Central memory CD8-positive, alpha-beta T cell (primary cell): ENCODE measurements around the gene ACVR1.

ENCODE experiments used
- ATAC-seq: fragments of 150-1000 bp; cut with Tn5 transposase; replicated peaks from 2 replicates; pipeline ENCODE4 v1.10.0; 2022; ENCODE audit warnings: mild to moderate bottlenecking, moderate FRiP score, moderate number of reproducible peaks; ENCODE audit not compliant: poor library complexity, severe bottlenecking; ENCODE audit errors: extremely low read depth
- DNase-seq, 2 donors: peaks; one replicate each; pipeline ENCODE4 v3.0.0; 2021; ENCODE audit warnings: low spot score in 2 of 2
- H3K27ac Mint-ChIP-seq: one replicate; pipeline ENCODE4 v1.8.0; 2022; ENCODE audit warnings: low read depth, mild to moderate bottlenecking, moderate library complexity, mixed read lengths
- H3K27me3 Mint-ChIP-seq: one replicate; pipeline ENCODE4 v1.8.0; 2022; ENCODE audit warnings: mixed read lengths
- H3K36me3 Mint-ChIP-seq: one replicate; pipeline ENCODE4 v1.8.0; 2022; ENCODE audit warnings: mild to moderate bottlenecking, moderate library complexity, mixed read lengths; ENCODE audit not compliant: insufficient read depth
- H3K4me1 Mint-ChIP-seq: one replicate; pipeline ENCODE4 v1.8.0; 2022; ENCODE audit warnings: mixed read lengths
- H3K4me3 Mint-ChIP-seq: one replicate; pipeline ENCODE4 v1.8.0; 2022; ENCODE audit warnings: mild to moderate bottlenecking, moderate library complexity, mixed read lengths
- H3K9me3 Mint-ChIP-seq: one replicate; pipeline ENCODE4 v1.8.0; 2022; ENCODE audit warnings: mixed read lengths

The ACVR1 gene

DNA sequence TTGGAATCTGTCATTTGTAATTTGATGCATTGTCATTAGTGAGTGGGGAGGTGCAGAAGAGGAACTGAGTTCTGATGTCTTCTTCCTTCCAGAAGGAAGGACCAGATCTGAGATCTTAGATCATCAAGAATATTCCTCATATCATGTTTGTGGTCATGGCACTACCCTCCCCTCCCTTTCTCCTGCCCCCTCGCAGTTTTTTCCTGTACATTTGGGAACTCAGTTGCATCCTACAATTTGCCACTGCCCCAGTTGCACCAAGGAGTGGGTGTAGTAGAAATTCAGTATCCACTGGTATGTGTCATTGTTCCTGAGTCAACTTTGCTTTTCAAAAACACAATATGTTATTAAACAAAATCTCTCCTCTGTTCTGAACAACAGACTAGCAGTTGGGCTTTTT is 26.6 kb upstream of the ACVR1 start:
- ATAC-seq (no peak), DNase-seq (no peak)
- Mint-ChIP-seq H3K27ac (no peak overlapping the region), H3K4me3 (no peak overlapping the region), H3K27me3 (no peaks in the 10 kb centered on the region), H3K4me1 (peaks cover 37% of the 10 kb centered on the region), H3K9me3 (no peaks in the 10 kb centered on the region), H3K36me3 (peaks cover 2% of the 10 kb centered on the region)

DNA sequence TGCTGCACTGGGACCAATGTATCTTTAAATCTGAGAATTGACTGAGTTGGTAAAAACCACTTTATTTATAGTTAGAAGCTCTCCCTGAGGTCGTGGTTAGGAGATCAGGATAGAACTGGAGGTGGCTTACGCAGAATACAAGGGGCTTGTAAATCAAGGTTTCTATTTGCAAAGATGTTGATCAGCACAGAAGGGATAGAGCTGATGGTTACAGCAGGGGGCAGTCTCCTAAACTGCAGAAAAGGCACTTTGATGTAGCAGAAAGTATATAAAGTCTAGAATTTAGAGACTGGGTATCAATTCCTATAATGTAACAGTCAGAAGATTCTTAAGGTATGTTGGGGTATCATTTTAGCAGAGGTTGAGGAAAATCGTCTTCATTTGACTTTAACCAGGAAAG is 25.2 kb upstream of the ACVR1 start:
- DNase-seq (no peak), ATAC-seq (no peak)
- H3K27ac Mint-ChIP-seq: no peak overlapping the region
- H3K27me3 Mint-ChIP-seq: no peaks in the 10 kb centered on the region
- peaks cover 5% of the 10 kb centered on the region for H3K36me3 Mint-ChIP-seq
- H3K4me3 Mint-ChIP-seq: no peak overlapping the region
- no peaks in the 10 kb centered on the region for H3K9me3 Mint-ChIP-seq
- H3K4me1 Mint-ChIP-seq: peaks cover 51% of the 10 kb centered on the region

- H3K27ac Mint-ChIP-seq: peak overlapping the region; percentile 98
- DNase-seq: no peak
- H3K4me3 Mint-ChIP-seq: peak overlapping the region; percentile 39
- no peaks in the 10 kb centered on the region for H3K9me3 Mint-ChIP-seq
- H3K36me3 Mint-ChIP-seq: peaks cover 5% of the 10 kb centered on the region
- H3K27me3 Mint-ChIP-seq: no peaks in the 10 kb centered on the region
- ATAC-seq: no peak
- H3K4me1 Mint-ChIP-seq: peaks cover 52% of the 10 kb centered on the region
Measured at GRCh38 chr2:157900684-157901083, 24.6 kb upstream of the ACVR1 start.

DNA sequence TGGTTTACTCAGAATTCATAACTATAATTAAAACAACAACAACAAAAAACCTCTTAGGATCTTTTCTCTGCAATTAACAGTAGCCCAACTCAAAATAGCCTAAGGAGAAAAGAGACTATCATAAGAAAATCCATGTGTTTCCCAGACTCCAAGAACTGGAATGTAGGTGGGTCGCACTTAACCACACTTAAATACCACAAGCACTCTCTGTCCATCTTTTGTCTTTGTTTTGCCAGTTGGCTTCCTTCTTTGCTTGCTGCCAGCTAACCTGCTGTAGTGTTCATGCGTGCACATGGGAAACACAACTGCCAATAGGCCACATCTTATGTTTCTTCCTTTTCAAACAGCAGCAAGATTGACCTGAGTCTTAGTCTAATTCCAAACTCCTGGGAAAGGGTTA is 24.1 kb upstream of the ACVR1 start:
- peaks cover 52% of the 10 kb centered on the region for H3K4me1 Mint-ChIP-seq
- H3K4me3 Mint-ChIP-seq: peak overlapping the region; percentile 39
- H3K27me3 Mint-ChIP-seq: no peaks in the 10 kb centered on the region
- DNase-seq (no peak), ATAC-seq (no peak)
- no peaks in the 10 kb centered on the region for H3K9me3 Mint-ChIP-seq
- H3K36me3 Mint-ChIP-seq: peaks cover 5% of the 10 kb centered on the region
- H3K27ac Mint-ChIP-seq: peak overlapping the region; percentile 98

DNA sequence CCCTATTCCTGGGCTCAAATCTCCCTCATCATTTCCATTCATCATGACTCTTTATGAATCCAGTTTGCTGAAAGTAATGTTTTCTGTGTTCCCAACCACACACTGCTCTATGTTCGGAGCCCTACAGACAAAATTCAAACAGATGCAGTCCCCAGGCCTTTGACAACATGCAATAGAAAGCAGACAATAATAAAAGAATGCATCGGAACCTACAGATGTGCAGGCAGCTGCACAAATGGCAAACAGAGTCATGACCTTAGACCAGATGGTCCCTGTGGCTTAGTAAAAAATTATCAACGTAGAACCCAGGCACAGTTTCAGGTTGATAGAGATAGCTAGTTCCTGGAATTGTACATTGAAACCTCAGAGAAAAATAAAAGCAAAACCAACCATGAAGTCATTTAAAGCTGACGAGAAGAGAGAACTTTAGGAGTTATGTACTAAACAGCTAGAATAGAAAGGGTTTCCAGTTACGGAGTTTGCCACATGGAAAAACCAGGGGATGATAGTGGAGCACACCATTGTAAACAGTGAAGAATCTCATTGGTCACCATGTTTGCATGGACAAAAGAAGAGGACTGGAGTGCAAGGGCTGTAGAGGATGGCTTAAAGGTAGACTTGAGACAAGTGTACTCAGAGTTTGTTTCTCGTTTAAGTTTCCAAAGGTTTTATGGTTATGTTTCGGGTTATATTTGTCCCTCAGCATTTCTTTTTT is 23.2 kb upstream of the ACVR1 start:
- H3K4me3 Mint-ChIP-seq: peak overlapping the region; percentile 81
- ATAC-seq: no peak
- no peaks in the 10 kb centered on the region for H3K9me3 Mint-ChIP-seq
- peaks cover 52% of the 10 kb centered on the region for H3K4me1 Mint-ChIP-seq
- peaks cover 5% of the 10 kb centered on the region for H3K36me3 Mint-ChIP-seq
- no peaks in the 10 kb centered on the region for H3K27me3 Mint-ChIP-seq
- H3K27ac Mint-ChIP-seq: peak overlapping the region; percentile 98
- DNase-seq: no peak

DNA sequence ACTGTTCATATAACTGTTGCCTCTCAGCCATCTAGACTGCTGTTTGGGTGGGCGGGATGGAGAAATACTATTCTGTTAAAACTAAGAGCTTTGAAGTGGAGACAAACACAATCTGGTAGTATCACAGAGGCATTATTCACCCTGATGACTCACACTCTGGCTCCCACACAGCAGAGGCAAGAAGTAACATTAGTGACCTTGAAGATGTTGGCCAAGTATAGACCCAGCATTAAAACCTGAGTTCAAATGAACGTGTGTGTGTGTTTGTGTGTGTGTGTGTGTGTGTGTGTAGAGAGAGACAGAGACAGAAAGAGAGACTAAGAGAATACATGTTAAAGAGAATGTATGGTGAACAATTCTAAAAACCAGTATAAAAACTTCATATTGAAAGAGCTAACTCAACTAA is 22.5 kb upstream of the ACVR1 start:
- Mint-ChIP-seq H3K36me3 (peaks cover 5% of the 10 kb centered on the region), H3K4me3 (peak overlapping the region; percentile 81), H3K27me3 (no peaks in the 10 kb centered on the region), H3K4me1 (peaks cover 52% of the 10 kb centered on the region), H3K9me3 (no peaks in the 10 kb centered on the region), H3K27ac (peak overlapping the region; percentile 98)
- ATAC-seq: peak; percentile 66
- no peak for DNase-seq

DNA sequence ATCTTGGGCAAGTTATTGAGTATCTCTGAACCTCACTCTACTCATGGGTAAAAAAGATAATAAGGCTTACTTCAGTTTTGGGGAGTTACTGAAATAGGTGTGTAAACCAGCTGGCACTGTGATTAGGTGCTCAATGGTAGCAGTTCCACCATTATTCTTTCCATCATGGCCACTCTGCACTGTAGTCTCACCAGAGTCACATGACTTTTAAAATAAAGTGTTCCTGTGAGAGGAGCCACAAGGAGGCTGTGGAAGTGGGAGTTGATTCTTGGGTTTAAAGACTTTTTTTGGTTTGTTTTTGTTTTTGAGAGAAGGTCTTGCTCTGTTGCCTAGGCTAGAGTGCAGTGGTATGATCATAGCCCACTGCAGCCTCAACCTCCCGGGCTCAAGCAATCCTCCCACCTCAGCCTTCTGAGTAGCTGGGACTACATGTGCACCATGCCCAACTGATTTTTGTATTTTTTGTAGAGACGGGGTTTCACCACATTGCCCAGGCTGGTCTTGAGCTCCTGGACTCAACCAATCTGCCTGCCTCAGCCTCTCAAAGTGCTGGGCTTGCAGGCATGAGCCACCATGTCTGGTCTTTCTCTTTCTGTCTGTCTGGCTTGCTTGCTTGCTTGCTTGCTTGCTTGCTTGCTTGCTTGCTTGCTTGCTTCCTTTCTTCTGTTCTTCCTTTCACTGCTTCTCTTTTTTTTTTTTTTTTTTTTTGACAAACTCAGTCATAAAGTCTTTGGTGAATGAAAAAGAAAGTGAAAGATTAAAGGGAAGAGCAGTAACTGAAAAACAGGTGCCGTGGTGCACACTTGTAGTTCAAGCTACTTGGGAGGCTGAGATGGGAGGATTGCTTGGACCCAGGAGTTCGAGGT is 21.2 kb upstream of the ACVR1 start:
- H3K27me3 Mint-ChIP-seq: no peaks in the 10 kb centered on the region
- peak overlapping the region; percentile 98 for H3K27ac Mint-ChIP-seq
- H3K4me1 Mint-ChIP-seq: peaks cover 53% of the 10 kb centered on the region
- H3K9me3 Mint-ChIP-seq: no peaks in the 10 kb centered on the region
- H3K4me3 Mint-ChIP-seq: peak overlapping the region; percentile 81
- ATAC-seq: peak; percentile 65
- H3K36me3 Mint-ChIP-seq: peaks cover 5% of the 10 kb centered on the region
- DNase-seq: no peak

GRCh38 chr2:157895531-157895930 is 19.4 kb upstream of the ACVR1 start:
- H3K4me3 Mint-ChIP-seq: no peak overlapping the region
- peaks cover 57% of the 10 kb centered on the region for H3K4me1 Mint-ChIP-seq
- H3K27me3 Mint-ChIP-seq: no peaks in the 10 kb centered on the region
- H3K27ac Mint-ChIP-seq: no peak overlapping the region
- H3K36me3 Mint-ChIP-seq: peaks cover 5% of the 10 kb centered on the region
- no peak for ATAC-seq
- DNase-seq: no peak
- no peaks in the 10 kb centered on the region for H3K9me3 Mint-ChIP-seq

- H3K9me3 Mint-ChIP-seq: no peaks in the 10 kb centered on the region
- no peak overlapping the region for H3K4me3 Mint-ChIP-seq
- ATAC-seq (no peak), DNase-seq (no peak)
- H3K27me3 Mint-ChIP-seq: no peaks in the 10 kb centered on the region
- peaks cover 51% of the 10 kb centered on the region for H3K4me1 Mint-ChIP-seq
- H3K36me3 Mint-ChIP-seq: peaks cover 5% of the 10 kb centered on the region
- H3K27ac Mint-ChIP-seq: no peak overlapping the region
Measured at GRCh38 chr2:157894694-157895435, 18.7 kb upstream of the ACVR1 start.

- no peak overlapping the region for H3K4me3 Mint-ChIP-seq
- H3K36me3 Mint-ChIP-seq: peaks cover 5% of the 10 kb centered on the region
- peaks cover 39% of the 10 kb centered on the region for H3K4me1 Mint-ChIP-seq
- H3K27ac Mint-ChIP-seq: no peak overlapping the region
- DNase-seq (no peak), ATAC-seq (no peak)
- H3K27me3 Mint-ChIP-seq: no peaks in the 10 kb centered on the region
- H3K9me3 Mint-ChIP-seq: no peaks in the 10 kb centered on the region
Measured at GRCh38 chr2:157893611-157894010, 17.5 kb upstream of the ACVR1 start.

DNA sequence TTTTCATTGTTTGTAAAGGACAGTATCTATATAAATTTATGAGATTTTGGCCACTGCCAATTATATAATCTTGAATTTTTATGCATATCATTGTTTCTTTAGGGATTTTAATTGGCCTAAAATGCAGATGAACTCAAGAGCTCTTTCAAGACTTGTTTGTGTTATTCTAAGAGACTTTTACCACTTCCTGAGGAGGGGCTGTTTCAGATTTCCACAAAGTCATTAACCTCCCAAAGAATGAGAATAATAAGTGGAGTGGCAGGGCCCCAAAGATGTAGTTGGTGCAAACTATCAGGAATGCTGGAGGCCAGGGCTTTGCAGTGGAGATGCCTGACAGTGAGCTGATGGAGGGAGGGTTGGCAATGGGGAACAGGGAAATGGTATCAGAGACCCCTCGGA is 15.5 kb upstream of the ACVR1 start:
- DNase-seq (no peak), ATAC-seq (no peak)
- peaks cover 20% of the 10 kb centered on the region for H3K4me1 Mint-ChIP-seq
- no peaks in the 10 kb centered on the region for H3K9me3 Mint-ChIP-seq
- H3K27ac Mint-ChIP-seq: peak overlapping the region; percentile 13
- peak overlapping the region; percentile 36 for H3K4me3 Mint-ChIP-seq
- no peaks in the 10 kb centered on the region for H3K27me3 Mint-ChIP-seq
- H3K36me3 Mint-ChIP-seq: peaks cover 2% of the 10 kb centered on the region

DNA sequence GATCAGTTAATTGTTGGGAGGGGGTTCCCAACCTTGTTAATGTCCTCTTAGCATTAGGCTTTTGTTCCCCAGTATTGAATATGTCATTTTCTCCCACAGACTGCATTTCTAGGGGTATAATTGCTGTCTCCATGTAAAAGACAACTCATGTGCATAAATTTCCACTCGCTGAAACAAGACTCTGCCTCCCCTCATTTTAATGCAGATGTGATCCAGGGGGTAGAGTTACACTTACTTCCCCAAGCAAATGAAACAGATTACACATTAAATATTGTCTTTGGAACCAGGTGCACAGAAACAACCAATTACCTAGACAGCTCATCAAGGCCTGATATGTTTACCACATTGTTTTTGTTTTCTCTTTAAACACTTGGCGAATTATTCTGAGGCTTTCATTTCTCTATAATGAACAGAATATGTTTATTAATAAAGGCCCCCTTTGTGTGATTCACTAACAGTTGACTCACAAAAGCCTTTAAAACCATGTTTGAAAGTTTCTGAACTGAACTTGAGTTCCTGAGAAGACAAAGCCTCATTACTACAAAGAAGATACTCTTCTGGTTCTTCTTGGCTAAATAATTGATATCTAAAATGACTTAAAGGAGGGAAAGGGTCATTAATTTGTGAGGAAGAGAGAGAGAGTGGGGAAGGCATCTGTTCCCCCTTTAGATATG is 15.0 kb upstream of the ACVR1 start:
- Mint-ChIP-seq H3K27ac (peak overlapping the region; percentile 13), H3K9me3 (no peaks in the 10 kb centered on the region), H3K27me3 (no peaks in the 10 kb centered on the region), H3K4me3 (peak overlapping the region; percentile 36), H3K4me1 (peaks cover 15% of the 10 kb centered on the region), H3K36me3 (peaks cover 2% of the 10 kb centered on the region)
- ATAC-seq (no peak), DNase-seq (no peak)
